Globus pallidus (tissue), 1 donor: Measurements from ENCODE around the gene CD96.
A peak's percentile ranks its signal among the peaks of the same experiment; 100 is the strongest.

Experiments
- DNase-seq: peaks from one replicate; pipeline ENCODE4 v3.0.0-alpha.2; 2015; ENCODE audit warnings: low spot score

The CD96 gene

DNA sequence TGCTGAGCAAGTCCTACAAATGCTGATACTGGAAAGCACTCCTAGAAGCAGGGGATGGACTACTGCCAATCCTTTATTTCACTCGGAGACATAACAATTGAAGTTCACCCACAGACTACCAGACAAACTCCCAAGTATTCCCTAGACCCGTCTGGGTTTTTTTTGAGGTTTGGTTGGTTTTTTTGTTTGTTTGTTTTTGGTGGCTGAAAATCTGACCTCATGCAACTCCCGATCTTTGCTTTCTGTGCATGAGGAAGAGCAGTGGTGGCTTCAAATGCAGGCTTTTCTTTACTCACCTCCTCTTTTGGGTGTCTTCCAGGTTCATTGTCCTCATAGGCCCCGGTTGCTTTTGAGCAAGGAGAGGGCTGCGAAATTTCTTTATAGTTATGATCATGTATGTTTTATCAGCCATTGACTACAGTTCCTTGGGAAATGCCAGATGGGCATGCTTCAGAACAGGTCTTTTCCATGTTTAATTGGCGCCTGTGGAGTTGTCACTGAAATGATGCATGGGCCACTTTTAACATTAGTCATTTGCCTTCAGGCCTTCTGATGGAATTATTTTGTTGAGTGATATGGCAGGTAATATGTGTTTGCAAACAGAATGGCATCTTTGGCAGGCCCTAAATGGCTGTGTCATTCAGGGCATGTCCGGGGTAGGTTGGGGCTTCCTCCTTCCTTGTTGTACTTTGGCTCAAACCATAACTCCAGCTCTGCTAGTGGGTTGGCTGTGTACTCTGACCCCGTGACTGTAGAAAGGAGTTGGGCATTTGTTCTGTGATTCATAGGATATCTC, 134.4 kb downstream of the CD96 start:
- no peak for DNase-seq

DNA sequence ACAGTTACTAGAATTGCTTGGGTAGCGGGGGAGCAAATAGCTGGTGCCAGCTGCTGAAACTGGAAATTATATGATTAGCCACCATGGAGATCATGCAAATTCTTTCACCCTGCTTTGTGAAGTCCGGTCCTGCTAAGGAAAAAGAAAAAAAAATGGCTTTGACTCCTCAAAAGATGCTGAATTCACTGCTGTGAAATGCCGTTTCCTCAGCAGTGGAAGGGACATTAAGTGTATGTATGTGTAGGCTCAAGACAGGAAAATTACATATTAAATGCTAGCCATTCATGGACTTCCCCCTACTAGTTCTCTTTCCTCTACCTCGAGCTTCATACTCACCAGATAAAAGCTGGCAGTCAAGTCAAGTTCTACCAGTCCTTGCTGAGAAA, 135.0 kb downstream of the CD96 start:
- DNase-seq: no peak

DNA sequence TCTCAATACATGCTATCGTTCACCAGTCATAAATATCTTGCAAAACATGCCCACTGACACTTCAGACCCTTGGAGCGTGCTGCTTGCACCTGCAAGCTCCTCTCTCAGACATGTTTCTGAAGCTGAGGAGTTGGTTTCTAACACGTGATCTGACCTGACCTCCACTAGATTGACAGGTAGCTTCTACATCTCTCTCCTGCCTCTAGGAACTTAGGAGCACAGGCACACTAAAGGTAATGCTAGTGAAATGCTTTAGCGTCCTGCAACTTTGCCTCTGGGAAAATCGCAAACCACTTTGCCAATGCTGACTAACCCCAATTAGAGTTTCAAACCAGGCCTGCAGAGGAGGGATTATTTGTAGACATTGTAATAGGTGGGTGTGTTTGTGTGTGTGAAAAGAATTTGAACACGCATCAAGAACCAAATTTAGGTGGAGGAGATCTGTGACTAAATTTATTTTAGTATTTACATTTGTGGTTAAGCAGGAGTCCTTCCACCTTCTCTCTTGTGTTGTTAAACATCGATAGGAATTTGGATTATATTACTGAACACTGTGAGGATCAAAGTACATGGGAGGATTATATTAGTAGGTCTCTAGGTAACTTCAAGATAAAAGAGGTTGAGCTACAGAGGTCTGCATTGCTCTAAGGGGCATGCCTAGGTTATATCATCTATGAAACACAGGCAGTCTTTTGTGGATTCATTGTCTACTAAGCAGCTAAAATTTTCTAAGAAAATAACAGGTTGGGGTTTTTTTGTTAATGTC, 139.8 kb downstream of the CD96 start:
- DNase-seq: no peak

DNA sequence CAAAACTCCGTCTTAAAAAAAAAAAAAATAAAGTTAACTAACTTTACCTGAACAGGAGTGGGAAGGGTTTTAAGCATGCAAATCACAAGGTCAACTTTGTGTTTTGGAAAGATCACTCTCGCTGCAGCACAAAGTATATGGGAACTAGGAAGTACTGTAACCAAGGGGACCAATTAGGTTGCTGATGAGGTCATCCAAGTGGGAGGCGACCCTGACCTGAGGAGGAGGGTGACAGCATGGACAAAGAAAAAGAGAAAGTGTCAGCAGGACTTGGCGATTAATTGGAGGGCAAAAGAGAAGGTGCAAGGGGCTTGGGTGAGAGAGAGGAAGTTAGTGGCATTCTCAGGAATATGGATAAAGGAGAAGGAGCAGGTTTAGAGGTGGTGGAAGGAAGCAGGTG, 142.6 kb downstream of the CD96 start:
- no peak for DNase-seq

DNA sequence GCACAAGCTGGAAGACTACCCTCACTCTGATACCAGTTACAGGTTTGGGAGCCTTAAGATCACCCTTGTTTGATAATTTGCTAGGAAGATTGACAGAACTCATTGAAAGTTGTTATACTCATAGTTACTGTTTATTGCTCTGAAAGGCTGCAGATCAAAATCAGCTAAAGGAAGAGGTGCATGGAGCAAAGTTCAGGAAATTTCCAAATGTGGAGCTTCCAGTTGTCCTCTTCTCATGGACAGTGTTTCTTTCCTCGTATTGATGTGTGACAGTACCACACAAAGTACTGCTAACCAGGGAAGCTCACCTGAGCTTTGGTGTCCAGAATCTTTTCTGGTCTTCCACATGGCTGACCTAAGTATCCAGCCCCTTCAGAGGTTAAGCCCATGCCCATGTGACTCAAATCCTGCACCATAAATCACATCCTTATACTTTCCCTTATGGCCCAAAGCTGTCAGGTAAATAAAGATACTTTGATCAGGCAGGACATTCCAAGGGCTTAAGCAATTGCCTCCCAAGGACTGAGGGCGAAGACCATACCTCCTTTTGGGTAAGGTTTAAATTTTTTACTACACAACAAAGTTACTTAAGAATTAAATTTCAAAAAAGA, 146.3 kb downstream of the CD96 start:
- no peak for DNase-seq

DNA sequence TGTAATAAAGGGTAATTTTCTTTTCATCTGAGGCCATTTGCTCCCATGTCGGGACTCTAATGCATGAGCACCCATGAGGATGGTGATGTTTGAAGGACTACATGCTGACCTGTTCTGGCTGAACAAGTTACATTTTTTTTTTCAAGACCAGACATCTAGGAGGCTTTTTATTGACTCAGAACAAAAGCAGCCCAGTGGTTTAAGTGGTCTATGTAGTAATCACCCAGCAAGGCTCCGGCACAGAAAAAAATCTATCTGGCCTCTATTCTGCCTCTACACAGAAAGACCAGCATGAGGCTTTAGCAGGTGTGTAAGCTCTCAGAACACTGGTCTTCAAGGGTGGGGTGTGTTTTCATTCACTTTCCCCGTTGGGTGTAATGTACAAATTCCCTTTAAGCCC, 148.2 kb downstream of the CD96 start:
- no peak for DNase-seq

DNA sequence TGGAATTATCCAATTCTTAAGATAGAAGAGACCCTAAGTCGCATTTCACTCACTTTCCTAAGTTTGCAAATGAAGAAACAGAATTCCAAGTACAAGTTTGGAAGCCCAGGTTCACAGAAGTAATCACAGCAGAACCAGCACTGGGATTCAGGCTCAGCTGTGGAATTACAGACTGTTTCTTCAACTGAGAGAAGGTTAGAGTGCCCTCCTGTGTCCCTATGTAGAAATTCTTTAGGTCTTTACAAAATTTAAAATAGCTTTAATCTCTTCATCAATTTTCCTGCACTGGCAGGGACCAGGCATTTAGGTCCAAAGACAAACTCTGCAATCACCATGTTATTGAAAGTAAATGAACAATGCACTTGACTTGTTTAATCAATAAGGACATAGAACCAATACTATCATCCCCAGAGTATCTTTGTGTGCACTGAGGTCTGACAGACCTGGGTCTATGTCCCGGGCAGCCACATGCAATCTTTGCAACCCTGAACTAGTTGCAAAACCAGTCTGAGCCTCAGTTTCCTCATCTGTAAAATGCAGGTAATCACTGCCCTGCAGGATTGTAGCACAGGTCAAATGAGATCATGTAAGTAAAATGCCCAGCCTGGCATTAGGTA, 149.4 kb downstream of the CD96 start:
- peak; percentile 37 for DNase-seq

DNA sequence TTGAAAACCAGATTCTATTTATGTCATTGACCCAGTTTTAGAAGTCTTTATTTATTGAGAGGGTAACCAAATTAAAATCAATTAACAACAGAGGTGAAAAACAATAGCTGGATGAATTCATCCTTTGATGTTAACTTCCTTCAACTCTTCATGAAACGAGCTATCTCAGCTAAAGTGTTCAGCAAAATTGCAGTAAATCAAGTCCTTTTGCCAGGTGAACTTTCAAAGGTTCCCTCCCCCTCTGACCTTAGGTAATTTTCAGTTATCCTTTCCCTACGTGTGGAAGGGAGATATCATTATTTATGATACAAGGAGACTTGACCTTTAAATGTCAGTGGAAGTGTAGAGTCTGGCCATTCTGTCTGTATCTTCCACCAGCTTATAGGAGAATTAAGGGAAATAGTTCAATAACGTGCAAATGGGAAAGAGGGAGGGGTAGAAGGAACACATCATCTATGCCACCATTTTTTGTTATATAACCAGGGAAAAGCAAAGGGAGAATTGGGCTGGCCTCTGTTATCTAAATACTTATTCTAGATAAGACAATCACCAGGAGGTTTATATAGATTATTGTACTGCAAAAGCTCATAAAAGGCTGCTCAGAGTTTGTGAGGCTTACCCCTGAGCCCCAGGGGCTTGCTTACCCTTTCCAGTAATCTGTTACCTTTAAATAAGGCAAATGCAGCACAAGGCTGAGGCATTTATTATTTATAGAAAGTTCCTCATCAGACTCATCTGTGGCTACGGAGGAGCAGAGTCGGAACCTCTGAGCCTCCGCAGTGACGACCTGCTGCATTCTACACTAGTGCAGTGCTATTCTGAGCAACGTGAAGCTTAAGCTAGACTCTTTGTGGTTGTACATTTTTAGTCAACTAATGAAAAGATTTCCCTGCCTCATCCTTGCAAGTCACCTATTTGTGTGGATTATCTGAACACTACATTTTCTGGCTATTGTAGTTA, 150.9 kb downstream of the CD96 start:
- no peak for DNase-seq

DNA sequence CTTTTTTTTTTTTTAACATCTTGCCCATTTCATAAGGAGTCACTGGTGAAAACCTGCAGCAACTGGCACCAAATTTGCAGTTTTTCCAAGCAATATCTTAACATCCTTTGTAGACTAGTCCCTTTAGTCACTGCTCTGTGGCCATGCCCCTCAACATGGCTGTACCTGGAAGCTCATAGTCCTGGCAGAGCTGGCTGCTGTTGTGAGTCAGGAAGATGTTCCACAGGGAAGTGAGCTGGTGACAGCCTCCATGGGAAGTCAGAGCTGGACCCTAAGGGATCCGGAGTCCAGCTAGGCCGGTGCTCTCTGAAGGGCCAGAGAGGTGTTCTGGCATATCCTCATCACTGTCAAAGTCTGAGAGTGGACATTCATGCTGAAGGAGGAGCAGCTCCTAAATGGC, 152.5 kb downstream of the CD96 start:
- DNase-seq: no peak

DNA sequence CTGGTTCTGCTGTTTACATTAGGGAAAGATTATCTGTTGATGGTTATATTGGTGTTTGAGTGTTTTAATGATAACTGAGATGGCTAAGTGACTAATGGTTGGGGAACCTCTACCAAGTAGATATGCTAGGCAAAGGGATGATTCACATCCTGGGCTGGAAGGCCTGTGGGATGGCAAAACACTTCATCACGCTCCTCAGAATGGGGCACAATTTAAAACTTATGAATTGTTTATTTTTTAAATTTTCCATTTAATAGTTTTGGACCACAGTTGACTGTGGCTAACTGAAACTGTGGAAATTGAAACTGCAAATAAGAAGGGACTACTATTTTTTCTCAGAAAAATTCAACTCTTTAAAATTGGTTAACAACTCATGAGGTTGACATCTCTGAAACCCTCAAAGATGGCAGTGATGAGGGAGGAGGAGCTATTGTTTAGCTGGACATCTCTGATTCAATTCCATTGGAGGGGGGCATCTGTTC, 153.7 kb downstream of the CD96 start:
- no peak for DNase-seq

DNA sequence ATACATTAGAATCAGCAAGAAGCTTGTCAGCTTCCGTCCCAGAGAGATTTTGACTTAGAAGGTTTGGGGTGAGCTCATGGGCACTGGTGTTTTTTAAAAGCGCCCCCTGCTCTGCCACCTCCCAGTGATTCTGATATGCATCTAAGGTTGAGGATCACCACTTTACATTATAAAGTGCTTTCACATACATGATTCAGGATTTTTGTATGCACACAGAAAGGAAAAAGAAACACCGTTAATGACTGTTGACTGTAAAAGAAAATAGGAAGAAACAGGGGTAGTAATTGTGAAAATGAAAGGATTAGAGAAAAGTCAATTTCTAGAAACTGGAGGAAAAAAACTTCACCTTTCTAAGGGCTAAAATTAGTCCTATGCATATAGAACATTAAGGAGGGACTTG, 158.1 kb downstream of the CD96 start:
- DNase-seq: no peak

DNA sequence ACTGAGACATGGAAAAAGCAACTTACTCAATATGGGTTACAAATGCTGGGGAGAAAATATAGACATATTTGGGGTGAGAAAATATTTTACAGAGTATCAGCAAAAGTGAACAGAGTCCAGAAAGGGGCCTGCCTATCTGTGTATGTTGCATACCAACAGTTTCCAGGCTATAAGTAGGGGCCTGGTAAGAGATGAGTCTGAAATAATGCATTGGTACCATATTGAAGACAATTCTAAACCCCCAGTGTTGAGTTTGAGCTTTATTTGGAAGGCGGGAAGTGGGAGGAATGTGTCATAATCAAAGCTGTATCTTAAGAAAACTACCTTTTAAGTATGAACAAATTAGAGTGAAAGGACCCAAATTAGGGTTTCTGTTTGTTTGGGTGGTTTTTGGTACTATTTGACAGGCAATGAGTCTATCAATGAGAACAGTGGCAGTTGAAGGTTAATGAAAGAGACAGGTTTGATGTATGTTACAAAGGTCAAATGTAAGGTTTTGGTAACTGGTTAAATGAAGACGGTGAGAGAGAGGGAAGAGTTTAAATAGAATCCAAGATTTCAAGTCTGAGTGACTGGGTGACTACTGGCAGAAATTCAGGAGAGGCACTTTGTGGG, 159.4 kb downstream of the CD96 start:
- no peak for DNase-seq
